ENCODE results near the gene MAN1C1.

MAN1C1 gene

GRCh38 chr1:25644962-25645361 is 28.4 kb downstream of the MAN1C1 start:
- TF ChIP-seq, protein P1, sequence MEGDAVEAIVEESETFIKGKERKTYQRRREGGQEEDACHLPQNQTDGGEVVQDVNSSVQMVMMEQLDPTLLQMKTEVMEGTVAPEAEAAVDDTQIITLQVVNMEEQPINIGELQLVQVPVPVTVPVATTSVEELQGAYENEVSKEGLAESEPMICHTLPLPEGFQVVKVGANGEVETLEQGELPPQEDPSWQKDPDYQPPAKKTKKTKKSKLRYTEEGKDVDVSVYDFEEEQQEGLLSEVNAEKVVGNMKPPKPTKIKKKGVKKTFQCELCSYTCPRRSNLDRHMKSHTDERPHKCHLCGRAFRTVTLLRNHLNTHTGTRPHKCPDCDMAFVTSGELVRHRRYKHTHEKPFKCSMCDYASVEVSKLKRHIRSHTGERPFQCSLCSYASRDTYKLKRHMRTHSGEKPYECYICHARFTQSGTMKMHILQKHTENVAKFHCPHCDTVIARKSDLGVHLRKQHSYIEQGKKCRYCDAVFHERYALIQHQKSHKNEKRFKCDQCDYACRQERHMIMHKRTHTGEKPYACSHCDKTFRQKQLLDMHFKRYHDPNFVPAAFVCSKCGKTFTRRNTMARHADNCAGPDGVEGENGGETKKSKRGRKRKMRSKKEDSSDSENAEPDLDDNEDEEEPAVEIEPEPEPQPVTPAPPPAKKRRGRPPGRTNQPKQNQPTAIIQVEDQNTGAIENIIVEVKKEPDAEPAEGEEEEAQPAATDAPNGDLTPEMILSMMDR (IDR thresholded peaks at IDR 0.05; ENCODE audit: insufficient read depth, low read depth, low read length, missing control alignments), result no peak
- no peak for DNase-seq (ENCODE audit: low read depth)
- no peak overlapping the region for H3K4me3 ChIP-seq (ENCODE audit: low read depth, low read length)

GRCh38 chr1:25645637-25646400 is 29.2 kb downstream of the MAN1C1 start:
- H3K4me3 ChIP-seq (ENCODE audit: low read depth, low read length), result no peak overlapping the region
- DNase-seq (ENCODE audit: low read depth), result no peak
- TF ChIP-seq, protein P1 (IDR thresholded peaks at IDR 0.05; ENCODE audit: insufficient read depth, low read depth, low read length, missing control alignments), result no peak

GRCh38 chr1:25647106-25647505 is 30.5 kb downstream of the MAN1C1 start:
- DNase-seq (ENCODE audit: low read depth), result no peak
- no peak overlapping the region for H3K4me3 ChIP-seq (ENCODE audit: low read depth, low read length)
- TF ChIP-seq, protein P1 (IDR thresholded peaks at IDR 0.05; ENCODE audit: insufficient read depth, low read depth, low read length, missing control alignments), result no peak

- DNase-seq (ENCODE audit: low read depth), result no peak
- TF ChIP-seq, protein P1 (IDR thresholded peaks at IDR 0.05; ENCODE audit: insufficient read depth, low read depth, low read length, missing control alignments), result no peak
- no peak overlapping the region for H3K4me3 ChIP-seq (ENCODE audit: low read depth, low read length)
Measured at GRCh38 chr1:25647863-25648262, 31.3 kb downstream of the MAN1C1 start.

DNA sequence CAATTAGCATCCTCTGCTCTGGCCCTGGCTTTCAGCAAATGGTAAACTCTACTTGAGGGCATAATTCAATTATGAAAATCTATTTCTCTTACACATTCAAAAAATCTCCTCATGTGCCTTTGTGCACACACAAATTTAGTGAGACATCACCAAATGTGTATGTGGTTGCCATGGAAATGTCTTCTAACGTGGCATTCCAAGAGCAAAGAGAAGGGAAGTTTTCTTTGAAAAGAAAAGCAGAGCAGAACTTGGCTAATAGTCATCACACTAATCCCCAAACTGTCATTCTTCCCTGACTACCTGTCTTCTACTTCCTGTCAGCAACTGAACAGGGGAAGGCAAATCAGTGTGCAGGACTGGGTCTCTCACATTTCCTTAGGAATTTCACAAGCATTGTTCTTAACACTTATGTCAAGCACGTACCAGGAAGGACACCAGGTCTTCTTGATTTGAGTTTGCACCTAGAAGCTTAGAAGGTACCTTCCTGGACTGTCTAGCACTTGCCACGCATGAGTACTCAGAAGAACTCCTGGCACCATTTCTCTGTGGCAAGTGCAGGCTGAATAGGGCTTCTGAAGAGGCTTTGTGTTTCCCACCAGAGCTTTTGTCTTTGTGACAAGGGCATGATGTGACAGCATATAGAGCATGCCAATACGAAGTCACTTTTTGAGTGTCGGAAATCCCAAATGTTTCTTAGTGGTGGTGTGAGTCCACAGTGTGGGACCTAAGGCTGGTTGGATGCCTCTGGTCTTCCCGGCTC is 32.3 kb downstream of the MAN1C1 start:
- H3K4me3 ChIP-seq (ENCODE audit: low read depth, low read length), result no peak overlapping the region
- TF ChIP-seq, protein P1 (IDR thresholded peaks at IDR 0.05; ENCODE audit: insufficient read depth, low read depth, low read length, missing control alignments), result no peak
- DNase-seq (ENCODE audit: low read depth), result no peak

- DNase-seq (ENCODE audit: low read depth), result no peak
- TF ChIP-seq, protein P1 (IDR thresholded peaks at IDR 0.05; ENCODE audit: insufficient read depth, low read depth, low read length, missing control alignments), result no peak
- H3K4me3 ChIP-seq (ENCODE audit: low read depth, low read length), result no peak overlapping the region
Measured at GRCh38 chr1:25649505-25650288, 33.1 kb downstream of the MAN1C1 start.

Data from GM12865 (cell line).